Activated T-cell treated with anti-CD3 and anti-CD28 coated beads, Interleukin-2, amount 50 U/mL, for 4 hours (primary cell): ENCODE measurements around the gene NAPSA. TPM values are rescaled to one million over a fixed set of nuclear protein-coding genes. Genes with fewer than 3 reads are reported as not detected.

ENCODE experiments used
- ATAC-seq, 2 donors: fragments of 200-7000 bp; cut with Tn5 transposase; one replicate each; pipeline ENCODE4 v1.10.0; 2021
- DNase-seq: peaks from one replicate; pipeline ENCODE4 v3.0.0-alpha.2; 2020
- H3K27me3 Mint-ChIP-seq: one replicate; pipeline ENCODE4 v1.8.0; 2021; ENCODE audit warnings: low read depth, mixed read lengths
- H3K36me3 Mint-ChIP-seq: one replicate; pipeline ENCODE4 v1.8.0; 2022; ENCODE audit warnings: mixed read lengths; ENCODE audit not compliant: insufficient read depth
- H3K4me1 Mint-ChIP-seq: one replicate; pipeline ENCODE4 v1.8.0; 2021; ENCODE audit warnings: low read depth, mixed read lengths
- H3K4me3 Mint-ChIP-seq: one replicate; pipeline ENCODE4 v1.8.0; 2021; ENCODE audit warnings: mild to moderate bottlenecking, moderate library complexity, mixed read lengths
- H3K9me3 Mint-ChIP-seq: one replicate; pipeline ENCODE4 v1.8.0; 2021; ENCODE audit warnings: mixed read lengths
- total RNA-seq, 3 donors: library from RNA; stranded (reverse); gene quantifications; one replicate each; pipeline ENCODE4 v1.2.1, GENCODE V29; 2021

Gene NAPSA
- total RNA-seq, 3 donors from 2014 or later: 9.1 to 21.1 (median 10.4) TPM

- no peak for DNase-seq
- H3K27me3 Mint-ChIP-seq: peaks cover 73% of the 10 kb centered on the region
- ATAC-seq: no peak
- H3K36me3 Mint-ChIP-seq: peaks cover 1% of the 10 kb centered on the region
- no peaks in the 10 kb centered on the region for H3K9me3 Mint-ChIP-seq
- no peak overlapping the region for H3K4me3 Mint-ChIP-seq
- peaks cover 9% of the 10 kb centered on the region for H3K4me1 Mint-ChIP-seq
Observed at GRCh38 chr19:50313812-50314536, 51.5 kb downstream of the NAPSA start.

- Mint-ChIP-seq H3K4me3 (no peak overlapping the region), H3K4me1 (peaks cover 9% of the 10 kb centered on the region), H3K9me3 (no peaks in the 10 kb centered on the region), H3K36me3 (peaks cover 1% of the 10 kb centered on the region), H3K27me3 (peaks cover 74% of the 10 kb centered on the region)
- ATAC-seq (no peak), DNase-seq (no peak)
Observed at GRCh38 chr19:50312967-50313811, 52.2 kb downstream of the NAPSA start.

- Mint-ChIP-seq H3K27me3 (peaks cover 77% of the 10 kb centered on the region), H3K4me1 (peaks cover 9% of the 10 kb centered on the region), H3K4me3 (no peak overlapping the region), H3K9me3 (no peaks in the 10 kb centered on the region), H3K36me3 (peaks cover 1% of the 10 kb centered on the region)
- no peak for DNase-seq
- ATAC-seq: peak in 1 of 2 donors; percentile 17
Observed at GRCh38 chr19:50311723-50312635, 53.5 kb downstream of the NAPSA start.

DNA sequence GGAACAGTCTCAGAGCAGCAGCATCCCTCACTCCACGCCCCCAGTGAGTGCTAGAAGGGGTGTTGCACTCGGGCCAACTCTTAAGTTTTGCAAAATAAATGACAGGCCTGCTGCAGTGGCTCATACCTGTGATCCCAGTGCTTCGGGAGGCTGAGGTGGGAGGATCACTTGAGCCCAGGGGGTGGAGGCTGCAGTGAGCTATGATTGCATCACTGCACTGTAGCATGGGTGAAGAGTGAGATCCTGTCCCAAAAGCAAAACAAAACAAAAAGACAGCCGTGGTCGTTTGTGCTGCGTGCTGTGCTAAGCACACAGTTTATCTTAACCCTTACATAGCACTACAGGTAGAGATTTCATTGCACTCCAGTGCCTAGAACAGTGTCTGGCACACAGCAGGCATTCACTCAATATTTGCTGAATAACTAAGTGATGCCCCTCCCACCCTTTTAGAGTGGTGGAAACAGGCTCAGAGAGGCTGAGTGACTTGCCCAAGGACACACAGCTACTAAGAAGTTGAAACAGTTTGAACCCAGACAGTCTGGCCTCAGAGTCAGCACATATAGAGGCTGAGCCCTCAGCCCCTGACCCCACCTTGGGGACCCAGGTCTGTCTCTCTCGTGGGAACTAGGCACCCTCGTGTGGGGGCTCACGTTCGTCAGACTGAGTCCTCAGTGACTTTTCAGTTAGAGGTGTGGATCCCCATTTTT, 54.5 kb downstream of the NAPSA start:
- Mint-ChIP-seq H3K27me3 (peaks cover 79% of the 10 kb centered on the region), H3K9me3 (no peaks in the 10 kb centered on the region), H3K4me1 (peaks cover 6% of the 10 kb centered on the region), H3K36me3 (peaks cover 1% of the 10 kb centered on the region), H3K4me3 (no peak overlapping the region)
- DNase-seq: no peak
- ATAC-seq: no peak

DNA sequence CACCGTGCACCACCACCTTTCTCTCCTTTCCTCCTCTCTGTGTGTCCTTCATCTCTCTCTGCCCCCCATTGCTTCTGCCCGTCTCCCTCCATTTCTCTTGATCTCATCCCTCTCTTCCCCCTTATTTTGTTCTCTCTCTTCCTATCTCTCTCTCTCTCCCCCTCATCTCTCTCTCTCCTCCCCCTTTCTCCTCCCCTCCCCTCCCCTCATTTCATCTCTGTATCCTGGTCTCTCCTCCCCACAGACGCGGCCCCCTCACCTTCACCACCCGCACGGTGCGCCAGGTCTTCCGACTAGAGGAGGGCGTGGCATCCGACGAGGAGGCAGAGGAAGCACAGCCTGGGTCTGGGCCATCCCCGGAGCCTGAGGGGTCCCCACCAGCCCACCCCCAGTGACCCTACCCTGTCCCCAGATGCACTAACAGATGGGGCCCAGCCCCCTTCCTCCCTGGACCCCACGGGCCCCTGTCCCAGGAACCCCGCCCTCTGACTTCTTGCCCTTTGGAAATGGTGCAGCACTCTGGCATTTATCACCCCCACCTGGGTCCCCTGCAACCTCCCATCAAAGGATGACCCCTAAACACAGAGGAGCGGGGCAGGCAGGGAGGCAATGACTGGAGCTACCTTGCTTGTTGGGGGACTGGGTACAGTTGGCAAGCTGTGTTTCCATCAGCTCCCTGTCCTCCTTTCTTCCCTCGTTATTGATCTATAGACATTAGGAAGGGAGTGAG, 55.9 kb downstream of the NAPSA start:
- Mint-ChIP-seq H3K4me1 (peaks cover 2% of the 10 kb centered on the region), H3K36me3 (no peaks in the 10 kb centered on the region), H3K4me3 (no peak overlapping the region), H3K27me3 (peaks cover 80% of the 10 kb centered on the region), H3K9me3 (no peaks in the 10 kb centered on the region)
- no peak for ATAC-seq
- DNase-seq: no peak

DNA sequence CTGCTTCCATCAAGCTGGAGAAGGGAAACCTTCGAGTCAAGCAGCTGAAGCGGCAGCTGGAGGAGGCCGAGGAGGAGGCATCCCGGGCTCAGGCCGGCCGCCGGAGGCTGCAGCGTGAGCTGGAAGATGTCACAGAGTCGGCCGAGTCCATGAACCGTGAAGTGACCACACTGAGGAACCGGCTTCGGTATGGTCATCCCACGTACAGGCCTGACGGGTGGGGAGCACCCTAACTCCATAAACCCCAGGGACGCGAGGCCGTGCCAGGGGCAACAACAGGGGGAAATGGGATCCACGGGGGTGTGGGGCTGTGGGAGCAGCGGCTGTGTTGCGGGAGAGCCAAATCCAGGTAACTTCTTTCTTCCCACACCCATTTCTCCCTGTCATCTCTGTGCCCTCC, 56.4 kb downstream of the NAPSA start:
- H3K4me3 Mint-ChIP-seq: no peak overlapping the region
- H3K4me1 Mint-ChIP-seq: no peaks in the 10 kb centered on the region
- no peak for ATAC-seq
- no peaks in the 10 kb centered on the region for H3K36me3 Mint-ChIP-seq
- H3K27me3 Mint-ChIP-seq: peaks cover 75% of the 10 kb centered on the region
- no peak for DNase-seq
- no peaks in the 10 kb centered on the region for H3K9me3 Mint-ChIP-seq

Other genes with a start within 250 kb of the NAPSA start
- gene IZUMO2, start 202.4 kb downstream of the NAPSA start, total RNA-seq: not detected
- under 1 TPM; 0.25 to 0.63 (median 0.34) TPM for gene MYH14, start 162.0 kb downstream of the NAPSA start, total RNA-seq
- gene KCNC3, start 36.3 kb downstream of the NAPSA start, total RNA-seq: 1 to 10 TPM; 4.1 to 5.6 (median 4.6) TPM
- 100 to 1,000 TPM; 106 to 107 (median 106) TPM for gene NR1H2, start 10.8 kb upstream of the NAPSA start, total RNA-seq
- gene POLD1, start 18.7 kb upstream of the NAPSA start, total RNA-seq: 100 to 1,000 TPM; 182 to 246 (median 214) TPM
- 1 to 10 TPM; 1.9 to 6.7 (median 2.1) TPM for gene SPIB, start 53.3 kb upstream of the NAPSA start, total RNA-seq
- under 1 TPM in 2 of 3 donors, not detected in 1; 0.08 to 0.60 TPM for gene MYBPC2, start 67.3 kb upstream of the NAPSA start, total RNA-seq
- 100 to 1,000 TPM; 111 to 122 (median 117) TPM for gene EMC10, start 110.9 kb upstream of the NAPSA start, total RNA-seq
- gene GARIN5A, start 111.2 kb upstream of the NAPSA start, total RNA-seq: under 1 TPM; 0.26 to 0.84 (median 0.66) TPM
- 10 to 100 TPM; 51.7 to 59.4 (median 55.6) TPM for gene JOSD2, start 145.6 kb upstream of the NAPSA start, total RNA-seq
- gene ASPDH, start 148.3 kb upstream of the NAPSA start, total RNA-seq: not detected
- not detected for gene LRRC4B, start 202.8 kb upstream of the NAPSA start, total RNA-seq